Kidney capillary endothelial cell (primary cell): Measurements from ENCODE around the gene ABCC3.

Experiments
- DNase-seq: peaks from one replicate; pipeline ENCODE4 v3.0.0-alpha.2; 2018; ENCODE audit warnings: low spot score

Gene ABCC3

GRCh38 chr17:50627036-50627781 lies 7.5 kb upstream of the ABCC3 start:
- no peak for DNase-seq

GRCh38 chr17:50627782-50628601 lies 6.7 kb upstream of the ABCC3 start:
- no peak for DNase-seq

- DNase-seq: no peak
Measured at GRCh38 chr17:50629902-50630301, 4.8 kb upstream of the ABCC3 start.

GRCh38 chr17:50630524-50631194 lies 4.0 kb upstream of the ABCC3 start:
- no peak for DNase-seq

GRCh38 chr17:50631195-50631907 lies 3.3 kb upstream of the ABCC3 start:
- DNase-seq: peak; percentile 39

- DNase-seq: peak; percentile 32
Measured at GRCh38 chr17:50631908-50632571, 2.6 kb upstream of the ABCC3 start.

- no peak for DNase-seq
Measured at GRCh38 chr17:50632637-50633036, 2.0 kb upstream of the ABCC3 start.

- no peak for DNase-seq
Measured at GRCh38 chr17:50633683-50634082, 998 bp upstream of the ABCC3 start.

GRCh38 chr17:50634915-50635731 lies 442 bp downstream of the ABCC3 start:
- no peak for DNase-seq

- no peak for DNase-seq
Measured at GRCh38 chr17:50635732-50635981, 976 bp downstream of the ABCC3 start.

- no peak for DNase-seq
Measured at GRCh38 chr17:50635982-50636803, 1.5 kb downstream of the ABCC3 start.

- no peak for DNase-seq
Measured at GRCh38 chr17:50636804-50637195, 2.1 kb downstream of the ABCC3 start.

GRCh38 chr17:50637829-50638605 lies 3.3 kb downstream of the ABCC3 start:
- DNase-seq: no peak

- no peak for DNase-seq
Measured at GRCh38 chr17:50638606-50638965, 3.9 kb downstream of the ABCC3 start.

GRCh38 chr17:50638966-50639713 lies 4.5 kb downstream of the ABCC3 start:
- peak; percentile 99 for DNase-seq

GRCh38 chr17:50640686-50641351 lies 6.1 kb downstream of the ABCC3 start:
- no peak for DNase-seq

GRCh38 chr17:50641357-50641756 lies 6.7 kb downstream of the ABCC3 start:
- DNase-seq: no peak

GRCh38 chr17:50642071-50642721 lies 7.5 kb downstream of the ABCC3 start:
- DNase-seq: no peak
